ENCODE data around the gene SCGB1A1. TPM values are rescaled to one million over a fixed set of nuclear protein-coding genes. Genes with fewer than 3 reads are reported as not detected.

The SCGB1A1 gene
- polyA plus RNA-seq, 1 of the 3 experiments (the other 2 are of a cell fraction): not detected

- TF ChIP-seq RXRA (IDR thresholded peaks at IDR 0.05; ENCODE audit: borderline replicate concordance, low read depth) (peak; percentile 100), NRF1 (IDR thresholded peaks at IDR 0.05; ENCODE audit: low read depth, low read length) (no peak), POLR2AphosphoS5 (IDR thresholded peaks at IDR 0.05; ENCODE audit: low read depth, low read length) (peak; percentile 83; the same call in 1 of the 2 replicates), REST (IDR thresholded peaks at IDR 0.05; ENCODE audit: low read depth, low read length) (peak; percentile 76), RCOR1 (IDR thresholded peaks at IDR 0.05; ENCODE audit: low read length) (peak; percentile 81; the same call in 1 of the 2 replicates), MXI1 (IDR thresholded peaks at IDR 0.05; ENCODE audit: low read depth, low read length) (no peak), EP300 (IDR thresholded peaks at IDR 0.05; ENCODE audit: borderline replicate concordance in 1 of 2, low read depth in 1 of 2, low read length in 1 of 2) (peak; percentile 36 to 94; a peak in 2 of 4 replicates), TEAD4 (IDR thresholded peaks at IDR 0.05; ENCODE audit: borderline replicate concordance, insufficient read depth) (peak; percentile 91), GABPA (IDR thresholded peaks at IDR 0.05; ENCODE audit: low read depth) (no peak), CTCF (IDR thresholded peaks at IDR 0.05) (no peak), CHD2 (IDR thresholded peaks at IDR 0.05; ENCODE audit: low read length, partially characterized antibody) (peak; percentile 44), FOXJ3 (CRISPR knock-in tag; IDR thresholded peaks at IDR 0.05) (no peak), SMC3 (IDR thresholded peaks at IDR 0.05; ENCODE audit: low read depth, low read length) (no peak), TCF12 (IDR thresholded peaks at IDR 0.05) (peak; percentile 98), MEF2A (IDR thresholded peaks at IDR 0.05; ENCODE audit: borderline replicate concordance, low read depth) (peak; percentile 44; the same call in 1 of the 2 replicates)
Observed at GRCh38 chr11:62398011-62398994, 20.5 kb upstream of the SCGB1A1 start (continued).

All from SK-N-SH (cell line).